WERI-Rb-1 (cell line): ENCODE measurements around the gene SLC25A25.

Experiments used
- DNase-seq: peaks from one replicate; pipeline ENCODE4 v3.0.0-alpha.2; 2020
- H3K27ac ChIP-seq: fragments of 250-450 bp; sonication (Bioruptor Pico); 2 replicates; pipeline ENCODE4 v1.5.1; 2020; ENCODE audit warnings: mild to moderate bottlenecking, moderate library complexity
- H3K27me3 ChIP-seq: fragments of 250-450 bp; sonication (Bioruptor Pico); 2 replicates; pipeline ENCODE4 v1.5.1; 2021; ENCODE audit warnings: mild to moderate bottlenecking, low read depth, moderate library complexity; ENCODE audit not compliant: insufficient read depth, severe bottlenecking
- H3K36me3 ChIP-seq: fragments of 250-450 bp; sonication (Bioruptor Pico); 2 replicates; pipeline ENCODE4 v1.5.1; 2020; ENCODE audit warnings: mild to moderate bottlenecking, moderate library complexity
- H3K4me3 ChIP-seq: 2 replicates; pipeline ENCODE4 v1.5.1; 2011; ENCODE audit warnings: low read depth, mild to moderate bottlenecking, control low read depth, low read length
- H3K9me3 ChIP-seq: fragments of 250-450 bp; sonication (Bioruptor Pico); 2 replicates; pipeline ENCODE4 v1.5.1; 2021; ENCODE audit warnings: mild to moderate bottlenecking, moderate library complexity; ENCODE audit not compliant: severe bottlenecking
- TF ChIP-seq, protein P1 (sequence below): IDR thresholded peaks from 2 replicates; pipeline ENCODE4 v1.5.1; 2011; ENCODE audit warnings: low read depth, mild to moderate bottlenecking, control low read depth, inconsistent platforms, low read length

The SLC25A25 gene

DNA sequence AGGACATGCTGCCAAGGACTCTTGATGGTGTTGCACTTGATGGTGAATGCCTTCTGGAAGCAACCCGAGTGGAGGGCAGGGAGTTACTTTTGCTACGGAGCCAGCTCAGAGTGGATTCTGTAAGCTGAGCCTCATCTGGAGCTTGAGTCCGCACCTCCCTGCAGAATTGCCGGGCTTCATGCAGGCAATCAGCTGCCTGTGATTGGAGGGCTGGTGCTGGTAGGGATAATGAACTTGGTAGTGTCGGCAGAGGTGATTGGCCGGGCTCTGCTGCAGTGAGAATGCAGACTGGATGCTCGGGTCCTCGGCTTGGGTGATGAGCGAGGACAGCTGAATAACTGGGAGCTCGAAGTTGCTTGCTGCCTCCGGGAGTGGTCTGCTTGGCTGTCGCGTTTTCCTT is 23.1 kb downstream of the SLC25A25 start:
- TF ChIP-seq, protein P1, sequence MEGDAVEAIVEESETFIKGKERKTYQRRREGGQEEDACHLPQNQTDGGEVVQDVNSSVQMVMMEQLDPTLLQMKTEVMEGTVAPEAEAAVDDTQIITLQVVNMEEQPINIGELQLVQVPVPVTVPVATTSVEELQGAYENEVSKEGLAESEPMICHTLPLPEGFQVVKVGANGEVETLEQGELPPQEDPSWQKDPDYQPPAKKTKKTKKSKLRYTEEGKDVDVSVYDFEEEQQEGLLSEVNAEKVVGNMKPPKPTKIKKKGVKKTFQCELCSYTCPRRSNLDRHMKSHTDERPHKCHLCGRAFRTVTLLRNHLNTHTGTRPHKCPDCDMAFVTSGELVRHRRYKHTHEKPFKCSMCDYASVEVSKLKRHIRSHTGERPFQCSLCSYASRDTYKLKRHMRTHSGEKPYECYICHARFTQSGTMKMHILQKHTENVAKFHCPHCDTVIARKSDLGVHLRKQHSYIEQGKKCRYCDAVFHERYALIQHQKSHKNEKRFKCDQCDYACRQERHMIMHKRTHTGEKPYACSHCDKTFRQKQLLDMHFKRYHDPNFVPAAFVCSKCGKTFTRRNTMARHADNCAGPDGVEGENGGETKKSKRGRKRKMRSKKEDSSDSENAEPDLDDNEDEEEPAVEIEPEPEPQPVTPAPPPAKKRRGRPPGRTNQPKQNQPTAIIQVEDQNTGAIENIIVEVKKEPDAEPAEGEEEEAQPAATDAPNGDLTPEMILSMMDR: no peak
- no peak overlapping the region for H3K27ac ChIP-seq
- H3K4me3 ChIP-seq: no peak overlapping the region
- DNase-seq: no peak
- H3K9me3 ChIP-seq: no peaks in the 10 kb centered on the region
- peaks cover 20% of the 10 kb centered on the region for H3K36me3 ChIP-seq
- H3K27me3 ChIP-seq: no peaks in the 10 kb centered on the region

DNA sequence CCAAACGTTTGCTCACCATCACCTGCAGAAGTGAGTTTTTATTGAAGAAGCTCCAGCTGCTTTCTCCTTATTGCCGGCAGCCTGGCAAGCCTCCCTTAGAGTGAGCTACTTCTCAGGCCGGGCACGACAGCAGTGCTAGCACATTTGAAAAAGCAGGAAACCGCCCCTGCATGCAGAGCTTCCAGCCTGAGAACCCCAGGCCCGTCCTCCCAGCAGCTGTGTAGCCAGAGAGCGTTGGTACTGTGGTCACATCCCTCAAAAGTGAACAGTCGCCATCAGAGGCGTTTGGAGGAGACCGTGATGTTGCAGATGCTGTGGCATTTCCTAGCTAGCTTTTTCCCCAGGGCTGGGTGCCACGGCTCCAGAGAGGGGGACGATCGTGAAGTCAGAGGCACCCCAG is 23.5 kb downstream of the SLC25A25 start:
- TF ChIP-seq, protein P1: no peak
- Histone ChIP-seq H3K4me3 (no peak overlapping the region), H3K27me3 (no peaks in the 10 kb centered on the region), H3K9me3 (no peaks in the 10 kb centered on the region), H3K27ac (no peak overlapping the region), H3K36me3 (peaks cover 17% of the 10 kb centered on the region)
- DNase-seq: no peak

DNA sequence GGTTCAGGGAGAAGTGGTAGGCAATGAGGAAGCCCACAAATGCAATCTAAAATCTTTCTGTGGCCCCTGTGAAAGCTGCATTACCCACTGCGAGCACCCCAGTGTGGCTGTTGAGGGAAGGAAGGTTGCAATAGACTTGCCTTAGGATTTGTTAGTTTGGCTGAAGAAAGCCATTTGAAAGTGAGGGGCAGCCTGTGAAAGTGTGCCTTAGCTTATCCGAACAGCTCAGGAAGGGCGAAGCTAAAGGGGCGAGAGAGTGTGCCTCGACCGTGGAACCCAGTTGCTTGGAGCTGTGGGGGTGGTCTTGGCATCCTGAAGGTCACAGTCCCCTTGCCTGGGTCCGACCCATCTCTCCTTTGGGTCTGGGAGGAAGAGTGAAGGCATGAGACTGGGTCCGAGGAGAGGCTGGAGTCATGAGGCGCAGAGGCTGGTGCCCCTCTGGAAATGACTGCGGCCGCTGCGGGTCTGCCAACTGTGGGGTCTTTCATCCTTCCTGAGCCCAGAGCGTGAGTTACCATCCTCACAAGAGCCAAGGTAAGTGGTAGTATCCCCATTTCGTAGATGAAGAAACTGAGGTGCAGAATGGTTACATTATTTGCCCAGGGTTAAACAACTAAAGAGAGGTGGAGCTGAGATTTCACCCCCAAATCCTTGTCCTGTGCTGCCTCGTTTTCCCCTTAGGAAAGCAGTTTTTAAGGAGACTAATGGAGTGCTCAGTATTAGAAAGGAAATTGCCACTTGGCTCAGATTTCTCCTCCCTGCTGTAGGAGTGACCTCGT is 24.4 kb downstream of the SLC25A25 start:
- H3K36me3 ChIP-seq: peaks cover 15% of the 10 kb centered on the region
- no peaks in the 10 kb centered on the region for H3K9me3 ChIP-seq
- DNase-seq: no peak
- no peaks in the 10 kb centered on the region for H3K27me3 ChIP-seq
- H3K4me3 ChIP-seq: no peak overlapping the region
- TF ChIP-seq, protein P1: no peak
- H3K27ac ChIP-seq: no peak overlapping the region

DNA sequence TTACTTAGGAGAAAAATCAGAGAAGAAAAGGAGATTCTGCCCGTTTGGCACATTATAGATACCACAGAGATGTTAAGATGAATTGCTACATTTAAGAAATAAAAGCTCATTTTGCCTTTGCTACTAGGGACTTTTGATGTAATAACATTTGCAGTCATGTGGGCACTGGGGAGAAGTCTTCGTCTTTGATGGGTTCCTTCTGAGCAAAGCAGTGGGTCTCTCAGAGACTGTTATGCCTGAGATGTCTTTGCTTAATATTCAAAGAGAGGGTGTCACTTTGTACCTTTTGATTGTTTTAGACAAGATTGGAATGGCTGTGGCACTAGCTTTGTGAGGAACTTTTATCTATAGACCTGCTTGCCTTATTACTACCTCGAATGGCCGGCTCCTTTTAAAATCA is 25.0 kb downstream of the SLC25A25 start:
- Histone ChIP-seq H3K4me3 (no peak overlapping the region), H3K27me3 (no peaks in the 10 kb centered on the region), H3K36me3 (peaks cover 12% of the 10 kb centered on the region), H3K9me3 (no peaks in the 10 kb centered on the region), H3K27ac (no peak overlapping the region)
- TF ChIP-seq, protein P1: no peak
- no peak for DNase-seq

DNA sequence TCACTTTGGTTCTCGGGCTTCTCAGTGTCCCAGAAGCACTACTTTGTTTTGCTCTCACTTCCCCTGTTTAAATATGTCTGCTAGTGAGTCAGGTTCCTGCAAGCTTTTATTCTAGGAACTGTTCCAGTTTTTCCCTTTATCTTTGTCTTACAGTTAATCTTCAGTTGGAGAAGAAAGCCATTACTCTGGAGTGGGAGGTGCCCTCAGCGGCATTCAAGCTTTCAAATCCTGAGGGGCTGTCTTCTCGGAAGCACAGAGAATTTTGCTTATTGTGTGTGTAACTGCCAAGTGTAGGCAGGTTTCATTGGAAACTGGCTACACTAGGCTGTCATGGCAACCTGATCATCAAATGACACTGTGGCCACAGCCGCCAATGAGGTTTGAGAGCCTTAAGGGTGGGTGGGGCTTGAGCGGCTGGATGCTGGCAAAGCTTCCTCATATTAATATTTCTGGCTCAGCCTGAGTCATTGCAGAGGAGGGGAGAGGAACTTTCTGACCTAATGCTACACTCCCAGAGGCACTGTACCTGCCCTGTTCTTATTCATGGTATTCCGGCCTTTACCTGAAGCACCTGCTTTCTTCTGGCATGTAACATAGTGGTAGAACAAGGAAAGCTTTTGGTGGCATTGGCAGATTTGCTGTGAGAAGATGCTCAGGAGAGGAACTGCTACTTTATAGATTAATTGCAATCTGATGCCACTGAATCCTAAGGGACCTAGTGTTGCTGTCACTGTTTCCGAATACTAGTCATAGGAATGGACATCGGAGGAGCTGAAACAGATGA is 26.3 kb downstream of the SLC25A25 start:
- H3K36me3 ChIP-seq: peaks cover 9% of the 10 kb centered on the region
- no peaks in the 10 kb centered on the region for H3K27me3 ChIP-seq
- H3K9me3 ChIP-seq: no peaks in the 10 kb centered on the region
- peak; percentile 73 for DNase-seq
- TF ChIP-seq, protein P1: no peak
- H3K27ac ChIP-seq: peak overlapping the region; percentile 50
- H3K4me3 ChIP-seq: no peak overlapping the region
